ENCODE results near the gene TIMM23. TPM values are rescaled to one million over a fixed set of nuclear protein-coding genes. Genes with fewer than 3 reads are reported as not detected.

TIMM23 gene
- total RNA-seq, 1 donor from 2014 or later, result 56.0 TPM

- H3K27me3 Mint-ChIP-seq (ENCODE audit: unreplicated experiment), result peaks cover 3% of the 10 kb centered on the region
- no peak overlapping the region for H3K4me3 Mint-ChIP-seq (ENCODE audit: unreplicated experiment)
- no peaks in the 10 kb centered on the region for H3K36me3 Mint-ChIP-seq (ENCODE audit: unreplicated experiment)
- no peak overlapping the region for H3K27ac Mint-ChIP-seq (ENCODE audit: unreplicated experiment)
- peaks cover 8% of the 10 kb centered on the region for H3K9me3 Mint-ChIP-seq (ENCODE audit: unreplicated experiment)
- no peak for TF ChIP-seq CTCF (IDR thresholded peaks at IDR 0.05; ENCODE audit: partially characterized antibody, unreplicated experiment)
- peaks cover 12% of the 10 kb centered on the region for H3K4me1 Mint-ChIP-seq (ENCODE audit: low read depth, unreplicated experiment)
- DNase-seq, result no peak
Observed at GRCh38 chr10:46033602-46034011, 61.3 kb downstream of the TIMM23 start.

GRCh38 chr10:46035923-46036849 is 63.9 kb downstream of the TIMM23 start:
- Mint-ChIP-seq H3K27me3 (ENCODE audit: unreplicated experiment) (peaks cover 3% of the 10 kb centered on the region), H3K27ac (ENCODE audit: unreplicated experiment) (no peak overlapping the region), H3K36me3 (ENCODE audit: unreplicated experiment) (no peaks in the 10 kb centered on the region), H3K4me1 (ENCODE audit: low read depth, unreplicated experiment) (peaks cover 7% of the 10 kb centered on the region), H3K4me3 (ENCODE audit: unreplicated experiment) (no peak overlapping the region), H3K9me3 (ENCODE audit: unreplicated experiment) (no peaks in the 10 kb centered on the region)
- TF ChIP-seq CTCF (IDR thresholded peaks at IDR 0.05; ENCODE audit: partially characterized antibody, unreplicated experiment), result no peak
- no peak for DNase-seq

GRCh38 chr10:46037107-46037825 is 65.0 kb downstream of the TIMM23 start:
- Mint-ChIP-seq H3K9me3 (ENCODE audit: unreplicated experiment) (no peaks in the 10 kb centered on the region), H3K4me3 (ENCODE audit: unreplicated experiment) (no peak overlapping the region), H3K4me1 (ENCODE audit: low read depth, unreplicated experiment) (no peaks in the 10 kb centered on the region), H3K36me3 (ENCODE audit: unreplicated experiment) (no peaks in the 10 kb centered on the region), H3K27me3 (ENCODE audit: unreplicated experiment) (peaks cover 3% of the 10 kb centered on the region), H3K27ac (ENCODE audit: unreplicated experiment) (no peak overlapping the region)
- no peak for DNase-seq
- TF ChIP-seq CTCF (IDR thresholded peaks at IDR 0.05; ENCODE audit: partially characterized antibody, unreplicated experiment), result no peak

- no peak overlapping the region for H3K4me3 Mint-ChIP-seq (ENCODE audit: unreplicated experiment)
- peaks cover 3% of the 10 kb centered on the region for H3K27me3 Mint-ChIP-seq (ENCODE audit: unreplicated experiment)
- no peak for DNase-seq
- no peaks in the 10 kb centered on the region for H3K9me3 Mint-ChIP-seq (ENCODE audit: unreplicated experiment)
- H3K4me1 Mint-ChIP-seq (ENCODE audit: low read depth, unreplicated experiment), result no peaks in the 10 kb centered on the region
- H3K27ac Mint-ChIP-seq (ENCODE audit: unreplicated experiment), result no peak overlapping the region
- no peak for TF ChIP-seq CTCF (IDR thresholded peaks at IDR 0.05; ENCODE audit: partially characterized antibody, unreplicated experiment)
- H3K36me3 Mint-ChIP-seq (ENCODE audit: unreplicated experiment), result no peaks in the 10 kb centered on the region
Observed at GRCh38 chr10:46040004-46040403, 67.7 kb downstream of the TIMM23 start.

GRCh38 chr10:46042527-46042926 is 70.2 kb downstream of the TIMM23 start:
- DNase-seq, result no peak
- peaks cover 1% of the 10 kb centered on the region for H3K9me3 Mint-ChIP-seq (ENCODE audit: unreplicated experiment)
- H3K4me1 Mint-ChIP-seq (ENCODE audit: low read depth, unreplicated experiment), result no peaks in the 10 kb centered on the region
- H3K27me3 Mint-ChIP-seq (ENCODE audit: unreplicated experiment), result peaks cover 5% of the 10 kb centered on the region
- no peak overlapping the region for H3K4me3 Mint-ChIP-seq (ENCODE audit: unreplicated experiment)
- H3K27ac Mint-ChIP-seq (ENCODE audit: unreplicated experiment), result no peak overlapping the region
- H3K36me3 Mint-ChIP-seq (ENCODE audit: unreplicated experiment), result no peaks in the 10 kb centered on the region
- TF ChIP-seq CTCF (IDR thresholded peaks at IDR 0.05; ENCODE audit: partially characterized antibody, unreplicated experiment), result no peak

All from glutamatergic neuron (in vitro differentiated cells).